ENCODE results near the gene CAPN15. TPM values are rescaled to one million over a fixed set of nuclear protein-coding genes. Genes with fewer than 3 reads are reported as not detected.

CAPN15 gene
- polyA plus RNA-seq, 1 of the 3 experiments (the other 2 are of a cell fraction): 22.9 TPM

- Histone ChIP-seq H3K4me1 (ENCODE audit: control insufficient read depth in 1 of 2, insufficient read depth in 2 of 2, low read depth in 1 of 2, low read length in 1 of 2) (peaks cover 0 to 8% of the 10 kb centered on the region in 2 experiments; a peak in 1 of 4 replicates), H3K9me2 (no peaks in the 10 kb centered on the region), H4K20me1 (ENCODE audit: insufficient read depth) (no peaks in the 10 kb centered on the region), H3K9ac (no peak overlapping the region), H3K27ac (ENCODE audit: low read depth in 2 of 2, low read length in 1 of 2) (peak overlapping the region in 1 of 2 experiments; percentile 17; a peak in 1 of 4 replicates), H3K27me3 (ENCODE audit: insufficient read depth) (no peaks in the 10 kb centered on the region), H3K9me3 (no peaks in the 10 kb centered on the region), H3K79me2 (ENCODE audit: insufficient read depth) (no peaks in the 10 kb centered on the region; the same call in 1 of the 2 replicates), H3K36me3 (replicated peaks in 1 of 2; ENCODE audit: control insufficient read depth in 1 of 2, insufficient read depth in 2 of 2, low read length in 1 of 2) (peaks cover 0 to 2% of the 10 kb centered on the region in 2 experiments), H3F3A (replicated peaks; ENCODE audit: insufficient read depth) (peaks cover 7% of the 10 kb centered on the region), H2AFZ (ENCODE audit: low read depth) (no peak overlapping the region), H3K4me3 (ENCODE audit: low read depth in 2 of 2, low read length in 1 of 2) (no peak overlapping the region), H3K4me2 (no peak overlapping the region)
- TF ChIP-seq CHD2 (IDR thresholded peaks at IDR 0.05; ENCODE audit: low read length, partially characterized antibody) (no peak), EP300 (IDR thresholded peaks at IDR 0.05; ENCODE audit: borderline replicate concordance in 1 of 2, low read depth in 1 of 2, low read length in 1 of 2) (no peak), TCF12 (IDR thresholded peaks at IDR 0.05) (no peak), GATA2 (CRISPR knock-in tag; IDR thresholded peaks at IDR 0.05) (no peak), ELF1 (IDR thresholded peaks at IDR 0.05) (no peak), MAX (IDR thresholded peaks at IDR 0.05; ENCODE audit: low read depth) (no peak), MXI1 (IDR thresholded peaks at IDR 0.05; ENCODE audit: low read depth, low read length) (no peak)
- TF ChIP-seq, protein P1, sequence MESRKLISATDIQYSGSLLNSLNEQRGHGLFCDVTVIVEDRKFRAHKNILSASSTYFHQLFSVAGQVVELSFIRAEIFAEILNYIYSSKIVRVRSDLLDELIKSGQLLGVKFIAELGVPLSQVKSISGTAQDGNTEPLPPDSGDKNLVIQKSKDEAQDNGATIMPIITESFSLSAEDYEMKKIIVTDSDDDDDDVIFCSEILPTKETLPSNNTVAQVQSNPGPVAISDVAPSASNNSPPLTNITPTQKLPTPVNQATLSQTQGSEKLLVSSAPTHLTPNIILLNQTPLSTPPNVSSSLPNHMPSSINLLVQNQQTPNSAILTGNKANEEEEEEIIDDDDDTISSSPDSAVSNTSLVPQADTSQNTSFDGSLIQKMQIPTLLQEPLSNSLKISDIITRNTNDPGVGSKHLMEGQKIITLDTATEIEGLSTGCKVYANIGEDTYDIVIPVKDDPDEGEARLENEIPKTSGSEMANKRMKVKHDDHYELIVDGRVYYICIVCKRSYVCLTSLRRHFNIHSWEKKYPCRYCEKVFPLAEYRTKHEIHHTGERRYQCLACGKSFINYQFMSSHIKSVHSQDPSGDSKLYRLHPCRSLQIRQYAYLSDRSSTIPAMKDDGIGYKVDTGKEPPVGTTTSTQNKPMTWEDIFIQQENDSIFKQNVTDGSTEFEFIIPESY (IDR thresholded peaks at IDR 0.05; ENCODE audit: borderline replicate concordance, low read depth): no peak
- TF ChIP-seq, protein P2, sequence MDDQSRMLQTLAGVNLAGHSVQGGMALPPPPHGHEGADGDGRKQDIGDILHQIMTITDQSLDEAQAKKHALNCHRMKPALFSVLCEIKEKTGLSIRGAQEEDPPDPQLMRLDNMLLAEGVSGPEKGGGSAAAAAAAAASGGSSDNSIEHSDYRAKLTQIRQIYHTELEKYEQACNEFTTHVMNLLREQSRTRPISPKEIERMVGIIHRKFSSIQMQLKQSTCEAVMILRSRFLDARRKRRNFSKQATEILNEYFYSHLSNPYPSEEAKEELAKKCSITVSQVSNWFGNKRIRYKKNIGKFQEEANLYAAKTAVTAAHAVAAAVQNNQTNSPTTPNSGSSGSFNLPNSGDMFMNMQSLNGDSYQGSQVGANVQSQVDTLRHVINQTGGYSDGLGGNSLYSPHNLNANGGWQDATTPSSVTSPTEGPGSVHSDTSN (IDR thresholded peaks at IDR 0.05): no peak
- WGBS (ENCODE audit: low lambda C conversion rate): 96% methylated on average over 22 of the region's 31 CpGs
- ChIA-PET CTCF (interaction anchor here (1.4 kb wide), 1 partner anchor 13 kb away, joined by 4 read pairs; no protein-coding TSS in a partner anchor), POLR2A (no interaction called here)
- no peak for DNase-seq
Measured at GRCh38 chr16:482468-483185, 44.9 kb upstream of the CAPN15 start.

- no peak overlapping the region for H3K9ac ChIP-seq
- peaks cover 0 to 8% of the 10 kb centered on the region in 2 experiments; a peak in 1 of 4 replicates for H3K4me1 ChIP-seq (ENCODE audit: control insufficient read depth in 1 of 2, insufficient read depth in 2 of 2, low read depth in 1 of 2, low read length in 1 of 2)
- no peaks in the 10 kb centered on the region for H3K27me3 ChIP-seq (ENCODE audit: insufficient read depth)
- no peak overlapping the region for H2AFZ ChIP-seq (ENCODE audit: low read depth)
- H3F3A ChIP-seq (replicated peaks; ENCODE audit: insufficient read depth): peaks cover 7% of the 10 kb centered on the region
- peak overlapping the region in 1 of 2 experiments; percentile 17; a peak in 1 of 4 replicates for H3K27ac ChIP-seq (ENCODE audit: low read depth in 2 of 2, low read length in 1 of 2)
- H3K4me3 ChIP-seq (ENCODE audit: low read depth in 2 of 2, low read length in 1 of 2): no peak overlapping the region
- ChIA-PET CTCF (interaction anchor here (0.7 to 1.4 kb wide), 2 partner anchors 12 kb away, joined by 3 to 4 read pairs; no protein-coding TSS in a partner anchor), POLR2A (no interaction called here)
- no peaks in the 10 kb centered on the region for H3K9me2 ChIP-seq
- no peaks in the 10 kb centered on the region; the same call in 1 of the 2 replicates for H3K79me2 ChIP-seq (ENCODE audit: insufficient read depth)
- H3K9me3 ChIP-seq: no peaks in the 10 kb centered on the region
- TF ChIP-seq, protein P2 (IDR thresholded peaks at IDR 0.05): no peak
- no peak for TF ChIP-seq RFX5 (IDR thresholded peaks at IDR 0.05; ENCODE audit: low read length)
- H3K4me2 ChIP-seq: no peak overlapping the region
- DNase-seq: no peak
- H3K36me3 ChIP-seq (replicated peaks in 1 of 2; ENCODE audit: control insufficient read depth in 1 of 2, insufficient read depth in 2 of 2, low read length in 1 of 2): peaks cover under 1 to 2% of the 10 kb centered on the region in 2 experiments
- WGBS (ENCODE audit: low lambda C conversion rate): 91% methylated on average over 14 of the region's 14 CpGs
- H4K20me1 ChIP-seq (ENCODE audit: insufficient read depth): no peaks in the 10 kb centered on the region
Measured at GRCh38 chr16:483341-484075, 44.0 kb upstream of the CAPN15 start.

Data from SK-N-SH (cell line).